Ascending aorta (tissue), 2 donors: ENCODE data around the gene CLASRP. TPM values are rescaled to one million over a fixed set of nuclear protein-coding genes. Genes with fewer than 3 reads are reported as not detected.

ENCODE experiments used
- DNase-seq, 2 donors: peaks; one replicate each; pipeline ENCODE4 v3.0.0-alpha.2; 2019; ENCODE audit warnings: low spot score in 2 of 2
- H3K27ac ChIP-seq, 2 donors: fragments of 200-600 bp; sonication (generic); one replicate each; pipeline ENCODE4 v1.5.1; 2016 to 2017; ENCODE audit warnings: mild to moderate bottlenecking in 1 of 2
- H3K27me3 ChIP-seq: fragments of 200-600 bp; sonication (generic); one replicate; pipeline ENCODE4 v1.5.1; 2017
- H3K36me3 ChIP-seq, 2 donors: fragments of 200-600 bp; sonication (generic); one replicate each; pipeline ENCODE4 v1.5.1; 2016
- H3K4me1 ChIP-seq, 2 donors: fragments of 200-600 bp; sonication (generic); one replicate each; pipeline ENCODE4 v1.5.1; 2016 to 2017; ENCODE audit warnings: mild to moderate bottlenecking in 1 of 2
- H3K4me3 ChIP-seq, 2 donors: fragments of 200-600 bp; sonication (generic); one replicate each; pipeline ENCODE4 v1.5.1; 2016 to 2017; ENCODE audit warnings: mild to moderate bottlenecking in 1 of 2
- H3K9me3 ChIP-seq, 2 donors: fragments of 200-600 bp; sonication (generic); one replicate each; pipeline ENCODE4 v1.5.1; 2016
- intact Hi-C: fragments of 100-400 bp; cut with DNase I; formaldehyde crosslinking; loops from one replicate; pipeline ENCODE4 v1.15.1; 2023
- total RNA-seq: library from RNA; depleted of rRNA; stranded (reverse); fragments of >200 nt; gene quantifications from one replicate; pipeline ENCODE4 v1.1.0, GENCODE V29; 2016
- TF ChIP-seq, protein P1 (sequence below), 3 experiments: fragments of 200-600 bp in 2 of 3; fragments of 450-650 bp in 1 of 3; sonication (generic) in 2 of 3; IDR thresholded peaks; one replicate each; pipeline ENCODE4 v1.5.1; 2016 to 2019; ENCODE audit warnings: antibody characterized with exemption in 3 of 3, mild to moderate bottlenecking in 1 of 3, moderate library complexity in 1 of 3

CLASRP gene
- total RNA-seq, 1 donor from 2014 or later = 103 TPM

- DNase-seq = no peak
- intact Hi-C loops = no loop called here
- TF ChIP-seq, protein P1, sequence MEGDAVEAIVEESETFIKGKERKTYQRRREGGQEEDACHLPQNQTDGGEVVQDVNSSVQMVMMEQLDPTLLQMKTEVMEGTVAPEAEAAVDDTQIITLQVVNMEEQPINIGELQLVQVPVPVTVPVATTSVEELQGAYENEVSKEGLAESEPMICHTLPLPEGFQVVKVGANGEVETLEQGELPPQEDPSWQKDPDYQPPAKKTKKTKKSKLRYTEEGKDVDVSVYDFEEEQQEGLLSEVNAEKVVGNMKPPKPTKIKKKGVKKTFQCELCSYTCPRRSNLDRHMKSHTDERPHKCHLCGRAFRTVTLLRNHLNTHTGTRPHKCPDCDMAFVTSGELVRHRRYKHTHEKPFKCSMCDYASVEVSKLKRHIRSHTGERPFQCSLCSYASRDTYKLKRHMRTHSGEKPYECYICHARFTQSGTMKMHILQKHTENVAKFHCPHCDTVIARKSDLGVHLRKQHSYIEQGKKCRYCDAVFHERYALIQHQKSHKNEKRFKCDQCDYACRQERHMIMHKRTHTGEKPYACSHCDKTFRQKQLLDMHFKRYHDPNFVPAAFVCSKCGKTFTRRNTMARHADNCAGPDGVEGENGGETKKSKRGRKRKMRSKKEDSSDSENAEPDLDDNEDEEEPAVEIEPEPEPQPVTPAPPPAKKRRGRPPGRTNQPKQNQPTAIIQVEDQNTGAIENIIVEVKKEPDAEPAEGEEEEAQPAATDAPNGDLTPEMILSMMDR (IDR thresholded peaks at IDR 0.05) = no peak
- no peak overlapping the region for H3K4me3 ChIP-seq
- no peaks in the 10 kb centered on the region for H3K9me3 ChIP-seq
- H3K4me1 ChIP-seq = no peaks in the 10 kb centered on the region
- H3K27me3 ChIP-seq = no peaks in the 10 kb centered on the region
- peaks cover 8 to 9% of the 10 kb centered on the region in 2 donors for H3K36me3 ChIP-seq
- H3K27ac ChIP-seq = no peak overlapping the region
These were observed 15.8 kb upstream of the CLASRP start for GRCh38 chr19:45023048-45023447.

GRCh38 chr19:45025264-45025663, 13.6 kb upstream of the CLASRP start:
- Histone ChIP-seq H3K9me3 (no peaks in the 10 kb centered on the region), H3K27me3 (no peaks in the 10 kb centered on the region), H3K4me1 (no peaks in the 10 kb centered on the region), H3K36me3 (peaks cover 22 to 30% of the 10 kb centered on the region in 2 donors), H3K27ac (no peak overlapping the region), H3K4me3 (no peak overlapping the region)
- no peak for DNase-seq
- intact Hi-C loops = no loop called here
- TF ChIP-seq, protein P1 (IDR thresholded peaks at IDR 0.05) = no peak

DNA sequence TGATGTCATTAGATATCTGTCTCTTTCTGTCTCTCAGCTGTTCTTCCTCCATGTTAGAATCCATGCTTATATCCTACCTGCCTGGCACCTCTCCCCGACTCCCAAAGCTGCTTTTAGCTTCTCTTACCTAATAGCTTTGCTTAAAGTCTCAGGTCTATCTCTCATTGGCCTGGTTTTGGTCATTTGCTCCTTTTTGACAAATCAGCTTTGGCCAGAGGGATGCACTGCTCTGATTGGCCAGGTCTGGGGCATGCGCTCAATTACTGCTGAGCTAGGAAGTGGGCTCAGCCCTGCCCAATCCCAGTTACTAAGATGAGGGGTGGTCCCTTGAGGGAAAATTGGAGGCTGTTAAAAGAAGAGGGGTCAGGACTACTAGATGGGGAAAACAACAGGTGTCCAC, 11.5 kb upstream of the CLASRP start:
- TF ChIP-seq, protein P1 (IDR thresholded peaks at IDR 0.05) = no peak
- Histone ChIP-seq H3K36me3 (peaks cover 22 to 38% of the 10 kb centered on the region in 2 donors), H3K4me3 (no peak overlapping the region), H3K9me3 (no peaks in the 10 kb centered on the region), H3K27ac (no peak overlapping the region), H3K27me3 (no peaks in the 10 kb centered on the region), H3K4me1 (no peaks in the 10 kb centered on the region)
- no peak for DNase-seq
- intact Hi-C loops = no loop called here

GRCh38 chr19:45030825-45031224, 8.0 kb upstream of the CLASRP start:
- Histone ChIP-seq H3K27ac (no peak overlapping the region), H3K36me3 (peaks cover 31 to 60% of the 10 kb centered on the region in 2 donors), H3K4me3 (no peak overlapping the region), H3K4me1 (no peaks in the 10 kb centered on the region), H3K9me3 (no peaks in the 10 kb centered on the region), H3K27me3 (no peaks in the 10 kb centered on the region)
- intact Hi-C loops = no loop called here
- no peak for DNase-seq
- TF ChIP-seq, protein P1 (IDR thresholded peaks at IDR 0.05) = no peak

GRCh38 chr19:45032421-45032820, 6.4 kb upstream of the CLASRP start:
- Histone ChIP-seq H3K4me1 (no peaks in the 10 kb centered on the region), H3K27ac (no peak overlapping the region), H3K27me3 (no peaks in the 10 kb centered on the region), H3K9me3 (no peaks in the 10 kb centered on the region), H3K36me3 (peaks cover 27 to 59% of the 10 kb centered on the region in 2 donors), H3K4me3 (no peak overlapping the region)
- intact Hi-C loops = no loop called here
- no peak for DNase-seq
- TF ChIP-seq, protein P1 (IDR thresholded peaks at IDR 0.05) = no peak

- Histone ChIP-seq H3K27me3 (no peaks in the 10 kb centered on the region), H3K36me3 (peaks cover 20 to 40% of the 10 kb centered on the region in 2 donors), H3K4me3 (no peak overlapping the region), H3K4me1 (peaks cover 5 to 20% of the 10 kb centered on the region in 2 donors), H3K9me3 (no peaks in the 10 kb centered on the region), H3K27ac (no peak overlapping the region)
- intact Hi-C loops = loop anchor here (5.0 kb wide), 1 partner anchor 123 kb away; the partner anchor contains the start of gene APOC1
- no peak for DNase-seq
- TF ChIP-seq, protein P1 (IDR thresholded peaks at IDR 0.05) = no peak
These were observed 3.1 kb upstream of the CLASRP start for GRCh38 chr19:45035755-45036154.
